ENCODE data around the gene ARHGAP8.

The ARHGAP8 gene

GRCh38 chr22:44752285-44753188 is at the start of gene ARHGAP8:
ARHGAP8 (plus strand) TSS chr22:44752575; CDS start chr22:44786528, 33,953 bp downstream.
- DNase-seq, result no peak

DNA sequence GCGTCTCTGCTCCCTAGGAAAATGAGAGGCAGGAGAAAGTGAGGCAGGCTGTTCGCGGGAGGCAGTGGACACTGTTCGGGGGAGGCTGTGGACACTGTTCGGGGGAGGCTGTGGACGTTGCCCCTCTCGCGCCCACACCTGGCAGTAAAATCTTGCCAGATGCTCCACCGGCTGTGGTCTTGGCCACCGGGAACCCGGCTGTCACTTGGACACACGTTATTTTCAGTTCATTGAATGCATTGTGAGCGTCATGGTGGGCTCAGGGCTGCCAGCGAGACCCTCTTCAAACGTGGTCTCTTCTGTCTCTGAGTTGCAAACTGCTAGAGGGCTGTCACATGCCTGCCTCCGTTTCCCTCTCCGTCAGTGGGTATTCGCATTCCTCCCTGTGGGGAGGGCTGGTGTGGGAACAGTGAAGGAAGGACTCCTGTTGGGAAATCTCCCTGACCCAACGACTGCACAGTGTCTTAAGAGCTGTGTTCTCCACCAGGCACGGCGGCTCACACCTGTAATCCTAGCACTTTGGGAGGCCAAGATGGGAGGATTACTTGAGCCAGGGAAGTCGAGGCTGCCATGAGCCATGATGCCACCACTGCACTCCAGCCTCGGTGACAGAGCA is 49.0 kb upstream of the ARHGAP8 start:
- no peak for DNase-seq

DNA sequence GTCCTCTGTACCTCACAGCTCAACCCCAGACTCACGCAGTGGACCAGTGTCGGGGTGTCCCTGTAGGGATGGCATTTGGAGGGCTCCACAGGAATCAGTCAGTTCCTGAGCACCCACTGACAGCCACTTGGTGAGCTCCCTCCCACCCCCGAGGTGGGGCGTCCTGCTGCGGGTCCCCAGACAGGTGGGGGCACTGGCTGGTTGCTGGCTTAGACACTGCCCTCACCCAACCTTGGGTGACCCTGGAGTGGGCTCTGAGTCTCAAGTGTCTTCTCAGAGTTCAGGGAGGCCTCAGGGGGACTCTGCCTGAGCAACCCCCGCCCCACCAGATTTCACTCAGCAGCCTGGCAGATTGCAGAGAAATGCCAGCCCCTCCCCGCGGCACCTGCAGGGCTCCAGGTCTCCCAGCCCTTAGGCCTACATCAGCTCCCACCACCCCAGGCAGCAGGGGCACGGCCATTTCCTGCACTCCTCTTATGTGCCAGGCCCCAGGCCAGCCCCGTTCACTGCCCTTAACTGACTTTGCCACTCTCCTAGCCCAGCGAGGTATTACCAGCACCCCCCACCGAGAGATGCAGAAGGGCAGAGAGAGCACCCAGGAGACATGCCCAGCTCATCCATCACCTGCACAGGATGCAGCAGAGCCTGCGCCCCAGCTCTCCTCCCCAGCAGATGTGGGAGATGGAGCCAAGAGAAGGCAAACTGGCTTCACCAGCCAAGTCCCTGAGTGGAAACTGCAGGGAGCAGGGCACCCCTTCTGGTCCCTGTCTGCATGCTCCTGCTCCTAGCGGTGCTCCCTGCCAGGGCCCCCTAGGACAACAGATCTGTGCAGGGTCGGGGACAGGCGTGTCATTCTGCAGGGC is 48.0 kb upstream of the ARHGAP8 start:
- DNase-seq, result no peak

DNA sequence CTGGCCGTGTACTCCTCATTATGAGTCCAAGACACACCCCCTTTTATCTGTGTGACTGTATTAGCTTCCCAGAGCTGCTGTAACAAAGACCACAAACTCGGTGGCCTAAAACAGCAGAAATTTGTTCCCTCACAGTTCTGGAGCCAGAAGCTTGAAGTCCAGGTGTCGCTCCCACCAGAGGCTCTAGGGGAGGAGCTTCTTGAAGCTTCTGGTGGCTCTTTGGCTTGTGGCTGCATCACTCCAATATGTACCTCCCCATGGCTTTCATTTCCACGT is 47.4 kb upstream of the ARHGAP8 start:
- no peak for DNase-seq

GRCh38 chr22:44706488-44706887 is 45.9 kb upstream of the ARHGAP8 start:
- no peak for DNase-seq

GRCh38 chr22:44707178-44707577 is 45.2 kb upstream of the ARHGAP8 start:
- DNase-seq, result no peak

DNA sequence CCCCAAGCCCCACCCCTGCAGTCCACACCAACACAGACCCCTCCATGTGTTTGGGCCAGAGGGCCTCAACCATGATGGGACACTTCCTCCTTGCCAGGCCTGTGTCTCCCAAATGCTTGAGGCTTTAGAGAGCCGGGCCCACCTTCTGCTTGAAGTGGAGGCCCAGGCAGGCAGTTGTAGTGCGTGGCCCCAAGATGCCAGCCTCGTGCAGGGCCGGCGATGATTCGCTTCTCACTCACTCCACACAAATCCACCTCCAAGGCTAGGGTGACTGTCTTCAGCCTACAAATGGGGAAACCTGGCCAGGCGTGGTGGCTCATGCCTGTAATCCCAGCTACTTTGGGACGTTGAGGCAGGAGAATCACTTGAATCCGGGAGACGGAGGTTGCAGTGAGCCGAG is 44.6 kb upstream of the ARHGAP8 start:
- no peak for DNase-seq

GRCh38 chr22:44709881-44710392 is 42.4 kb upstream of the ARHGAP8 start:
- no peak for DNase-seq

- DNase-seq, result no peak
Observed at GRCh38 chr22:44710474-44711240, 41.7 kb upstream of the ARHGAP8 start.

- no peak for DNase-seq
Observed at GRCh38 chr22:44711241-44711560, 41.2 kb upstream of the ARHGAP8 start.

GRCh38 chr22:44711690-44712555 is 40.5 kb upstream of the ARHGAP8 start:
- peak in 12 of 56 donors; percentile 3 to 57 (median 28) for DNase-seq

GRCh38 chr22:44712962-44713361 is 39.4 kb upstream of the ARHGAP8 start:
- no peak for DNase-seq

DNA sequence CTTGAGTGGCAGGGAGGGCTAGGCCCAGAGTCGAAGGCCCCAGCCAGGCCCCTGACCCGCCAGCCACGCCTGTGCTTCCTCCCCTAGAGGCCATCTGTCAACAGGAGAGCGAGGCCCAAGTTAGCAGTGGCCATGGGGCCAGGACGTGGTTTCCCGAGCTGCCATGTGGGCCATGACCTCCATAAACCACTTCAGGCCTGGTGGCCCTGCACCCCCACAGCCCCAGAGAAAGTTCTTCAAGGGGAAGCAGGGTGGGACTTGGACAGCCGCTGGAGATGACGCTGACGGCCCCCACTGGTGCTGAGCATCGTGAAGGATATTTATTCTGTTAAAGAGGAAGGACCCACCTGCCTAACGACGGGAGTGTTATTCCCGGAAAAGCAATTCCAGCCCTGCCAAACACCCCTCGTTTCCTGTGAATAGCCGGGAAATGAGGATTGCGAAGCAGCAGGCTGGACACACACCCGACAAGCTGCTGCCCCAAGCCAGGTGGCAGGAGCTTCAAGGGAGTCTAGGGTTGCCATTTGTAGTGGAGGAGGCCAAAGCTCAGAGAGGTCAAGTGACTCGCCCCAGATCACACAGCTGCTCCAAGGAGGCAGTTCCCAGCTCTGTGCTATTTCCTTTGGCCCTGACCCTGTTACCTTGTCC is 37.5 kb upstream of the ARHGAP8 start:
- no peak for DNase-seq

- DNase-seq, result no peak
Observed at GRCh38 chr22:44718418-44718817, 34.0 kb upstream of the ARHGAP8 start.

DNA sequence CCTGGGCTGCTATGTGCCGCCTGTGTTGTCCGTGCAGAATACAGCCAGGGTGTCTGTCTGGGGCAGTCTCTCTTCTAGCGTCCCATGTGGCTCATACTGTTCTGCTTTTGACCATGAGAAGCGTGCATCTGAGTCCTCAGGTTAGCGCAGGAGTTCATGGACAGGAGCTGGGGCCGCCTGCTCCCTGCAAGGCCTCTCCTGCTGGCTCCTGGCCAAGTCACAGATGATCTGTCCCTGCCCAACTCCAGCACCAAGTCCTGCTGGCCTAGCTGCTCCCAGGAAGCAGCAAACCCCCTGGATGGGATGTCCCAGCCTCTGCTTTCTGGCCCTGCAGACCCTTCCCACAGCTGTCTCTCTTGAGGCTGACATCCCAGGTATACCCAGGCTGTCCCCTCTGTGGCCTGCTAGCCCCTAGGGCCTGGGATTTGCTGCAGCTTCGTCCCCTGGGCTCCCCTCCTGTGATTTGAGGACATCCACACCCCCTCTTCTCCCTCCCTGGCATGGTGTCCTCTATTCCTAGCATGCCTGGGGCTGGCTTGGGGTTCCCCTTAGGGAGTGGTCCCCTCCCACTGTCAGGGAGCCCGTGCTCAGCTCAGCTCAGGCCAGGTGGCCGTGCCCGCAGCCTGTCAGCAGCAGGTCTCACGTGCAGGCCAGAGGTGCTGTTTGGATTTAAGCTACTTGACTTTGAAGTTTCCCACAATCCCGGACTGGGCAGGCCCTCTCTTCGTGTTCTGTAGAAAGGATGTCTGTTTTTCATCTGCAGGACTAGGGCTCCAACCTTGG is 32.6 kb upstream of the ARHGAP8 start:
- DNase-seq, result no peak

DNA sequence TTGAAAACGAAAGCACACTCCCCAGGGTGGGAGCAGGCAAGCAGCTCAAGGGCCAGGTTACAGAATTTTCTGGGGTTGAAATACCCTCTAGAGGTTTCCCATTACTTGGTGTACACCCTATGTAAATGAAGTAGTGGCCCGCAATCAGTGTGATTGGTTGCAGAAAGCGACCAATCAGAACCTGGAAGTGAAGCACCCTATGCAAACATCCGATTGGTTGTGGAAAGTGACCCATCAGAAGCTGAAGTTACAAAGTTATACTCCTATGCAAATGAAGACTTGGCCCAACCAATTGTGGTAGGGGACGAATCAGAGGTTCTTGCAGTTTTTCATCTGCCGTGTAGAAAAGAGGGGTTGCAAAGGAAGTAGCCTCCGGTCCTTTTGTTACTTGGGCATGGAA is 31.2 kb upstream of the ARHGAP8 start:
- DNase-seq, result no peak

GRCh38 chr22:44722611-44723010 is 29.8 kb upstream of the ARHGAP8 start:
- DNase-seq, result no peak

DNA sequence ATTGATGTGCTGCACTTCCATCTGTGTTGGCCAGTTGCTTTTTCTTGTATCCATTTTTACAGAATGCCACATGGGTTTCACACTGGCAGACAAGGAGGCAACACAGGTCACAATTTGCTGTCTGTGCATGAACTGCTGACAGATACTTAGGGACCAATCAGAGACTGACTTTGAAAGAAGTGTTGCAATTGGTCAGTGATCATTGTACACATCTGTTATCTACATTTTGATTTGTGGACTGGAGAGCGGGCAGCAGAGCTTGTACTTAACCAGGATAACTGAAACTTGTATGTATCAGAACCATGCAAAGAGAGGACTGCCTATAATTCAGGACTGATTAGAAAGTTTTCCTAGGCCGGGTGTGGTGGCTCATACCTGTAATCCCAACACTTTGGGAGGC is 28.6 kb upstream of the ARHGAP8 start:
- DNase-seq, result no peak

GRCh38 chr22:44724416-44724815 is 28.0 kb upstream of the ARHGAP8 start:
- no peak for DNase-seq
